OCI-LY7 (cell line): ENCODE results near the gene PLEKHA6. TPM values are rescaled to one million over a fixed set of nuclear protein-coding genes. Genes with fewer than 3 reads are reported as not detected.

ENCODE experiments used
- BruUV-seq: library from RNA; stranded (reverse); fragments of 400-500 nt; replicated peaks from 2 replicates; lab custom pipeline; 2021; lab: Mats Ljungman, UMichigan
- CTCF ChIA-PET: fragments of 300-600 bp; sonication (Branson Sonifier 250); formaldehyde crosslinking; loops from one replicate; lab custom pipeline; 2022; ENCODE audit warnings: antibody characterized with exemption; ENCODE audit not compliant: unreplicated experiment; lab: Charles Lee
- POLR2A ChIA-PET: fragments of 300-600 bp; sonication (Branson Sonifier 250); formaldehyde crosslinking; loops from one replicate; lab custom pipeline; 2022; ENCODE audit warnings: antibody characterized with exemption; lab: Charles Lee
- DNase-seq: peaks from one replicate; pipeline ENCODE4 v3.0.0-alpha.2; 2015; ENCODE audit warnings: low spot score
- H2AFZ ChIP-seq: fragments of 200-600 bp; sonication (generic), shearing (Covaris generic); 2 replicates; pipeline ENCODE4 v1.6.1; 2014; ENCODE audit warnings: mild to moderate bottlenecking, antibody characterized with exemption, low read length, moderate library complexity
- H3K27ac ChIP-seq: fragments of 200-600 bp; sonication (generic); 2 replicates; pipeline ENCODE4 v1.5.1; 2014; ENCODE audit warnings: mixed run types, low read depth, mild to moderate bottlenecking, moderate library complexity, low read length, inconsistent platforms; ENCODE audit not compliant: poor library complexity, severe bottlenecking
- H3K36me3 ChIP-seq: fragments of 200-600 bp; sonication (generic); 2 replicates; pipeline ENCODE4 v1.6.1; 2014; ENCODE audit warnings: mild to moderate bottlenecking, antibody characterized with exemption, low read length, moderate library complexity, mixed read lengths; ENCODE audit not compliant: insufficient read depth
- H3K4me1 ChIP-seq: fragments of 200-600 bp; sonication (generic); 2 replicates; pipeline ENCODE4 v1.5.1; 2014; ENCODE audit warnings: mild to moderate bottlenecking, low read length; ENCODE audit not compliant: insufficient read depth, poor library complexity, severe bottlenecking
- H3K4me2 ChIP-seq: fragments of 200-600 bp; sonication (generic); 2 replicates; pipeline ENCODE4 v1.6.1; 2014; ENCODE audit warnings: mild to moderate bottlenecking, low read length
- H3K4me3 ChIP-seq: fragments of 200-600 bp; sonication (generic); 2 replicates; pipeline ENCODE4 v1.5.1; 2014; ENCODE audit warnings: mild to moderate bottlenecking, low read depth, low read length; ENCODE audit not compliant: poor library complexity, severe bottlenecking
- H3K79me2 ChIP-seq: fragments of 200-600 bp; sonication (generic); 2 replicates; pipeline ENCODE4 v1.6.1; 2016; ENCODE audit warnings: low read depth, mild to moderate bottlenecking, low read length, moderate library complexity, mixed read lengths; ENCODE audit not compliant: insufficient read depth
- H3K9me2 ChIP-seq: fragments of 200-600 bp; sonication (generic); 2 replicates; pipeline ENCODE4 v1.6.1; 2016; ENCODE audit warnings: mild to moderate bottlenecking, low read length, mixed read lengths; ENCODE audit not compliant: insufficient read depth
- H3K9me3 ChIP-seq: fragments of 200-600 bp; sonication (generic); 2 replicates; pipeline ENCODE4 v1.6.1; 2014; ENCODE audit warnings: mild to moderate bottlenecking, mixed run types, low read length, mixed read lengths
- H4K20me1 ChIP-seq: fragments of 200-600 bp; sonication (generic); 2 replicates; pipeline ENCODE4 v1.6.1; 2014; ENCODE audit warnings: mild to moderate bottlenecking, antibody characterized with exemption, low read length, moderate library complexity, mixed read lengths; ENCODE audit not compliant: insufficient read depth
- EZH2phosphoT487 ChIP-seq: fragments of 200-600 bp; sonication (generic); IDR thresholded peaks from 2 replicates; pipeline ENCODE4 v1.6.1; 2018; ENCODE audit warnings: low read depth, borderline replicate concordance, mild to moderate bottlenecking, mixed run types, antibody characterized with exemption, low read length, moderate library complexity, mixed read lengths
- intact Hi-C: fragments of 100-400 bp; cut with micrococcal nuclease; formaldehyde crosslinking; loops from one replicate; pipeline ENCODE4 v1.10.0; 2022; ENCODE audit not compliant: unreplicated experiment
- total RNA-seq, 2 experiments: library from RNA; depleted of rRNA in 1 of 2; stranded (reverse); fragments of >200 nt in 1 of 2; shearing (Covaris generic) in 1 of 2; gene quantifications; 2 replicates each; pipeline ENCODE4 v1.2.3, GENCODE V29; 2014 to 2022
- TF ChIP-seq, protein P1 (sequence below): fragments of 200-600 bp; sonication (generic); conservative IDR thresholded peaks from 2 replicates; pipeline ENCODE4 v1.5.1; 2014; ENCODE audit warnings: mild to moderate bottlenecking, antibody characterized with exemption, low read length, moderate library complexity, mixed read lengths

PLEKHA6 gene
- total RNA-seq, 2 experiments from 2014 or later = not detected

DNA sequence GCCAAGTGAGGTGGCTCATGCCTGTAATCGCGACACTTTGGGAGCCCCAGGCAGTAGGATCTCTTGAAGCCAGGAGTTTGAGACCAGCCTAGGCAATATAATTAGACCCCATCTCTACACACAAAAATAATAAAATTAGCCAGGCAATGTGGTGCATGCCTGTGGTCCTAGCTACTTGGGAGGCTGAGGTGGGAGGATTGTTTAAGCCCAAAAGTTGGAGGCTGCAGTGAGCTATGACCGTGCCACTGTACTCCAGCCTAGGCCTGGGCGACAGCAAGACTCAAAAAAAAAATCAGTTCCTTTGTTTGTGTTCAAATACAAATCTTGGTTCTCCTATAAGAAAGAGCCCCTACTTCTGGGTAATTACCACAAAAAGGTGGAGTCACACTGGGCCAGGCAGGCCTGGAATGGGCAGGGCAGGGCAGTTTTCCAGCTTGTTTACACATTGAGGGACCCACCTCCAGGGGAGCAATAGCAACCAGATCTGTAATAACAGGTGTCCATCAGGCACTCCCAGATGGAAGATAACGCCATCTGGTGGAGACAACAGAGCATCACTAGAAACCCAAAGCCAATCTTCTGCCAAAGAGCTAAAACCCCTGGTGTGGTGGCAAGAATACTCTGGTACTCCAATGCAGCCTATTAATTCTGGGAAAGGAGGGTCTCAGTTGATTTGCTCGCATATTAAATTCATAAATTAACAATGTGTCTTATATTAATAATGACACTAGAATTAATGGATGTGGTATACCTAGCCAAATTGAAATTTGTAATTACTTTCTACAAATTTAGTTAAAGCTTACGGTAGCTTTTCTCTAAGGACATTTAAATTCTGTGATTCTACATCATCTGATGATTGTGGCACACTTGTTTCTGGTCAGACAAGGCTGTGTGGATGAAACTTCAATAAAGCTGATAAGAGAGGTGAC, 38.7 kb upstream of the PLEKHA6 start:
- no TSS peak for BruUV-seq
- Histone ChIP-seq H3K4me1 (no peaks in the 10 kb centered on the region), H3K36me3 (peaks cover 78% of the 10 kb centered on the region), H3K4me2 (no peak overlapping the region), H3K9me2 (no peaks in the 10 kb centered on the region), H3K27ac (no peak overlapping the region), H3K79me2 (peaks cover 27% of the 10 kb centered on the region), H3K4me3 (no peak overlapping the region), H4K20me1 (0 out of 2 replicates have a peak, but pooled peaks cover 1% of the 10 kb centered on the region), H3K9me3 (no peaks in the 10 kb centered on the region), H2AFZ (no peak overlapping the region)
- peak; percentile 87 for DNase-seq
- TF ChIP-seq, protein P1, sequence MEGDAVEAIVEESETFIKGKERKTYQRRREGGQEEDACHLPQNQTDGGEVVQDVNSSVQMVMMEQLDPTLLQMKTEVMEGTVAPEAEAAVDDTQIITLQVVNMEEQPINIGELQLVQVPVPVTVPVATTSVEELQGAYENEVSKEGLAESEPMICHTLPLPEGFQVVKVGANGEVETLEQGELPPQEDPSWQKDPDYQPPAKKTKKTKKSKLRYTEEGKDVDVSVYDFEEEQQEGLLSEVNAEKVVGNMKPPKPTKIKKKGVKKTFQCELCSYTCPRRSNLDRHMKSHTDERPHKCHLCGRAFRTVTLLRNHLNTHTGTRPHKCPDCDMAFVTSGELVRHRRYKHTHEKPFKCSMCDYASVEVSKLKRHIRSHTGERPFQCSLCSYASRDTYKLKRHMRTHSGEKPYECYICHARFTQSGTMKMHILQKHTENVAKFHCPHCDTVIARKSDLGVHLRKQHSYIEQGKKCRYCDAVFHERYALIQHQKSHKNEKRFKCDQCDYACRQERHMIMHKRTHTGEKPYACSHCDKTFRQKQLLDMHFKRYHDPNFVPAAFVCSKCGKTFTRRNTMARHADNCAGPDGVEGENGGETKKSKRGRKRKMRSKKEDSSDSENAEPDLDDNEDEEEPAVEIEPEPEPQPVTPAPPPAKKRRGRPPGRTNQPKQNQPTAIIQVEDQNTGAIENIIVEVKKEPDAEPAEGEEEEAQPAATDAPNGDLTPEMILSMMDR = peak; percentile 96
- no peak for TF ChIP-seq EZH2phosphoT487
- POLR2A ChIA-PET = interaction anchor here (0.5 to 1.3 kb wide), 10 partner anchors 9 to 1246 kb away, joined by 3 to 7 read pairs (median 4); no protein-coding TSS in a partner anchor
- intact Hi-C loops = no loop called here
- CTCF ChIA-PET = interaction anchor here (0.6 to 1.4 kb wide), 8 partner anchors 10 to 118 kb away, joined by 3 to 5 read pairs (median 4); partner anchors contain the start of genes MDM4 and PIK3C2B

DNA sequence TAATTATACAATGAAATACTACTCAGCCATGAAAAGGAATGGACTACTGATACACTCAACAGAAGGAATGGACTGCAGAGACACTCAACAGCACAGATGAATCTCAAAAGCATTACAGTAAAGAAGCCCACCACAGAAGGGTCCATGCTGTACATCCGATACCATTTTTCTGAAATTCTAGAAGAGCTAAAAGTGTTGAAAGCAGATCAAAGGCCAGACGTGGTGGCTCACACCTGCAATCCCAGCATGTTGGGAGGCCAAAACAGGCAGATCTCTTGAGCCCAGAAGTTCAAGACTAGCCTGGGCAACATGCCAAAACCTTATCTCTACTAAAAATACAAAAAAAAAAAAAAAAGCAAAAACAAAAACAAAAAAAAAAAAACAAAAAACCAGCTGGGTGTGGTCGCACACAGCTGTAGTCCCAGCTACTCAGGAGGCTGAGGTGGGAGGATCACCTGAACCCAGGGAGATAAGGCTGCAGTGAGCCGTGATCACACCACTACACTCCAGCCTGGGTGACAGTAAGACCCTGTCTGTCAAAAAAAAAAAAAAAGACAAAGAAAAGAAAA, 36.4 kb upstream of the PLEKHA6 start:
- CTCF ChIA-PET = no interaction called here
- no peak overlapping the region for H3K4me3 ChIP-seq
- H3K4me1 ChIP-seq = no peaks in the 10 kb centered on the region
- H3K79me2 ChIP-seq = peaks cover 4% of the 10 kb centered on the region; the same call in 1 of the 2 replicates
- no peaks in the 10 kb centered on the region for H3K9me2 ChIP-seq
- H3K4me2 ChIP-seq = no peak overlapping the region
- POLR2A ChIA-PET = interaction anchor here (0.6 to 0.8 kb wide), 2 partner anchors 41 to 120 kb away, joined by 3 to 5 read pairs; partner anchors contain the start of gene MDM4
- H3K9me3 ChIP-seq = no peaks in the 10 kb centered on the region
- no TSS peak for BruUV-seq
- no peak overlapping the region for H2AFZ ChIP-seq
- intact Hi-C loops = no loop called here
- no peak for DNase-seq
- peaks cover 56% of the 10 kb centered on the region for H3K36me3 ChIP-seq
- H4K20me1 ChIP-seq = no peaks in the 10 kb centered on the region
- TF ChIP-seq, protein P1 = no peak
- no peak for TF ChIP-seq EZH2phosphoT487
- H3K27ac ChIP-seq = no peak overlapping the region
